Esophagus muscularis mucosa (tissue), 4 donors: ENCODE measurements around the gene CYP46A1.

Experiments
- CTCF ChIP-seq, 3 experiments: fragments of 200-600 bp in 2 of 3; fragments of 450-650 bp in 1 of 3; sonication (generic) in 2 of 3; IDR thresholded peaks; one replicate each; pipeline ENCODE4 v1.5.1; 2017 to 2019; ENCODE audit warnings: antibody characterized with exemption in 3 of 3, mild to moderate bottlenecking in 2 of 3, moderate library complexity in 1 of 3
- EP300 ChIP-seq: sonication (generic); formaldehyde crosslinking; IDR thresholded peaks from one replicate; pipeline ENCODE4 v1.6.1; 2017; ENCODE audit warnings: antibody characterized with exemption
- POLR2A ChIP-seq: fragments of 450-650 bp; IDR thresholded peaks from one replicate; pipeline ENCODE4 v1.6.1; 2017; ENCODE audit warnings: antibody characterized with exemption, moderate library complexity, mild to moderate bottlenecking, low read depth
- POLR2AphosphoS5 ChIP-seq, 2 donors: sonication (generic); formaldehyde crosslinking; IDR thresholded peaks; one replicate each; pipeline ENCODE4 v1.6.1; 2017; ENCODE audit warnings: antibody characterized with exemption in 2 of 2

DNA sequence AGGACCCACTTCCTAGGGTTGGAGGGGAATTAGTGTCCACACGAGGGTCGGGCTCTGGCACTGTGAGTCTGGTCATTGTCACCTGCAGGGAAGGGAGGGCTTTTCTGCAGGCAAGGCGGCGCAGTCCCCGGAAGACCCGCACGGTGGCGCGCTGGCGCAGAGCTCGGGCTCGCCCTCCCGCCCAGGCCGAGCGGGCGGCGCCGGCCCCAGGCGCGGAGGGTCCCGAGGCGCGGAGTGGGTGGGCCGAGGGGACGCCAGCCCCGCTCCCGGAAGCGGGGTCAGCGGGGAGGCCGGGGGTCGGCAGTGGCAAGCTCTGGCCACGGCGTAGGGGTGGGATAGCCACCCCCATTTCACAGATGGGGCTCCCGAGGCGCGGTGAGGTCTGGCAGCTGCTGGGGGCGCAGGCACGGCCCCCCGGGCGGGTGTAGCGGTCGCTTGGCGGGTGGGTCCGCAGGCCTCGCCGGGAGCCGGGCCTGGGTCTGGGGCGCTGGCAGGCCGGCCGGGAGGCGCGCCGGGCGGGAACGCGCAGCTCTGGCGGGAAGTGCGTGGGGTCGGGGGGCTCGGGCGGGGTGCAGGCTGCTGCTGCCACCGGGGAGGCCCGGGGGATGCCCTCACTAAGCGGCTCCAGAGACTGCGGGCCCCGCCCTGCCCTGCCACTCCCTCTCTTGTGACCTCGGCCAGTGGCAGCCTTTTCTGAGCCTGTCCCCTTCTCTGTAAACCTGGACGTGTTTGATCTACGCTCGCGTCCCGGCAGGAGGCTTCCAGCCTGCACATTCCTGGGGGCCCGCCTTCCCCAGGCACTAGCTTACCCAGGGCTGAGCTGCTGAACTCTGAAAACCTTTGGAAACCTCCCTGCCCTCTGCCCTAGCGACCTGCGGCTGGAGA is 46.1 kb downstream of the CYP46A1 start:
- TF ChIP-seq CTCF (IDR thresholded peaks at IDR 0.05): peak; percentile 93 to 100 (median 95)
- TF ChIP-seq POLR2AphosphoS5 (IDR thresholded peaks at IDR 0.05): no peak
- TF ChIP-seq POLR2A: no peak
- TF ChIP-seq EP300: no peak
